ENCODE measurements around the gene ETV3.

DNA sequence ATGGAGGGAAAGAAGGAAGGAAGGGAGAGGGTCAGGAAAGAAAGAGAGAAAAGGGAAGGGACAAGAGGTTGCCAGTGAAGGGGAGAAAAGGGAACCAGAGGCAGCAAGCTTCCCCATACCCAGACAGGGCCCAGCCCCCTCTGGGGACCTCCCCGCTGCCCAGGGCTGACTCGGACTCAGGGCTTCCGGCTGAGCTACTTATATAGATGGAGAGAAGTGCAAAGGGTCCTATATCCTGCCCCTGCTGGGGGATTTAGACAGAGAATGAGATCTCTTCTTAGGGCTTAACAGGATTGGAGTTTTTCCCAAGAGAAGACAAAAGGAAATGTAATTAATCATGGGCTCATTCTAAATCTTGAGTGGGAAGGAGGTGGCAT, 38.6 kb downstream of the ETV3 start, which contains the start of gene ETV3L:
- TF ChIP-seq, protein P1, sequence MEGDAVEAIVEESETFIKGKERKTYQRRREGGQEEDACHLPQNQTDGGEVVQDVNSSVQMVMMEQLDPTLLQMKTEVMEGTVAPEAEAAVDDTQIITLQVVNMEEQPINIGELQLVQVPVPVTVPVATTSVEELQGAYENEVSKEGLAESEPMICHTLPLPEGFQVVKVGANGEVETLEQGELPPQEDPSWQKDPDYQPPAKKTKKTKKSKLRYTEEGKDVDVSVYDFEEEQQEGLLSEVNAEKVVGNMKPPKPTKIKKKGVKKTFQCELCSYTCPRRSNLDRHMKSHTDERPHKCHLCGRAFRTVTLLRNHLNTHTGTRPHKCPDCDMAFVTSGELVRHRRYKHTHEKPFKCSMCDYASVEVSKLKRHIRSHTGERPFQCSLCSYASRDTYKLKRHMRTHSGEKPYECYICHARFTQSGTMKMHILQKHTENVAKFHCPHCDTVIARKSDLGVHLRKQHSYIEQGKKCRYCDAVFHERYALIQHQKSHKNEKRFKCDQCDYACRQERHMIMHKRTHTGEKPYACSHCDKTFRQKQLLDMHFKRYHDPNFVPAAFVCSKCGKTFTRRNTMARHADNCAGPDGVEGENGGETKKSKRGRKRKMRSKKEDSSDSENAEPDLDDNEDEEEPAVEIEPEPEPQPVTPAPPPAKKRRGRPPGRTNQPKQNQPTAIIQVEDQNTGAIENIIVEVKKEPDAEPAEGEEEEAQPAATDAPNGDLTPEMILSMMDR (conservative IDR thresholded peaks at IDR 0.05; ENCODE audit: low read depth, low read length) = no peak
- TF ChIP-seq POLR2A (IDR thresholded peaks at IDR 0.05; ENCODE audit: low read depth, low read length) = no peak
- no peak for TF ChIP-seq CEBPB (IDR thresholded peaks at IDR 0.05; ENCODE audit: low read depth, low read length)
- no peak for TF ChIP-seq NFE2L2 (IDR thresholded peaks at IDR 0.05; ENCODE audit: low read depth, low read length)
- TF ChIP-seq SMC3 (IDR thresholded peaks at IDR 0.05; ENCODE audit: low read depth, low read length) = no peak
- TF ChIP-seq, protein P2, sequence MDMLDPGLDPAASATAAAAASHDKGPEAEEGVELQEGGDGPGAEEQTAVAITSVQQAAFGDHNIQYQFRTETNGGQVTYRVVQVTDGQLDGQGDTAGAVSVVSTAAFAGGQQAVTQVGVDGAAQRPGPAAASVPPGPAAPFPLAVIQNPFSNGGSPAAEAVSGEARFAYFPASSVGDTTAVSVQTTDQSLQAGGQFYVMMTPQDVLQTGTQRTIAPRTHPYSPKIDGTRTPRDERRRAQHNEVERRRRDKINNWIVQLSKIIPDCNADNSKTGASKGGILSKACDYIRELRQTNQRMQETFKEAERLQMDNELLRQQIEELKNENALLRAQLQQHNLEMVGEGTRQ (IDR thresholded peaks at IDR 0.05; ENCODE audit: low read depth, low read length) = no peak
- no peak for TF ChIP-seq RFX5 (IDR thresholded peaks at IDR 0.05; ENCODE audit: low read depth, low read length)
- no peak for TF ChIP-seq CHD1 (IDR thresholded peaks at IDR 0.05; ENCODE audit: low read depth, low read length)
